ENCODE results near the gene DCUN1D4. TPM values are rescaled to one million over a fixed set of nuclear protein-coding genes. Genes with fewer than 3 reads are reported as not detected.
"Not testable (repeated sequence)": the region's sequence is repeated elsewhere in the genome, so short reads cannot be mapped to it uniquely, and the experiment has no call there.

DCUN1D4 gene
- total RNA-seq, 2 experiments from 2014 or later = 31.2 to 41.2 TPM

DNA sequence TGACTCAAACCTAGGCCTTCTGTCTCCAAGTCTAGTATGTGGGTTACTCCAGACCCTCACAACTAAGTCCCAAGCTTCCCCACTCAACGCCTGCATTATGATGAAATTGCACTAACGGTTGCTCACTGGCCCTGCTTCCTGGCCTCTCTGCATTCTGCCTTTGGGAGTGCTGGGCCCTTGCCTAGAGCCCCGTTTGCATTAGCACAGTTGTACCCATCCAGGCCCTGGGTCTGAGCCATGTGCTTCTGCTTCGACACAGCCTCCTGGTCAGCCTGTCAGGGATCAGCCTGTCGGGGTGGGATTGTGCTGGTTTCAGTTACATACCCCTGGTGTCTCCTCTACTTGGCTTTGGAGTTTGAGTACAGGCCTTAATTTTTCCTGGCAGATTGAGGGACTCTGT, 58.4 kb downstream of the DCUN1D4 start:
- Mint-ChIP-seq H3K36me3 (ENCODE audit: low read depth) (peaks cover 33% of the 10 kb centered on the region), H3K4me3 (no peak overlapping the region), H3K27me3 (no peaks in the 10 kb centered on the region), H3K27ac (no peak overlapping the region), H3K9me3 (ENCODE audit: low read depth) (no peaks in the 10 kb centered on the region), H3K4me1 (peaks cover 7% of the 10 kb centered on the region)
- intact Hi-C loops (cut with DNase I, micrococcal nuclease) = no loop called here
- POLR2A ChIA-PET = no interaction called here
- ATAC-seq (no peak), DNase-seq (no peak)
- CTCF ChIA-PET = no interaction called here

DNA sequence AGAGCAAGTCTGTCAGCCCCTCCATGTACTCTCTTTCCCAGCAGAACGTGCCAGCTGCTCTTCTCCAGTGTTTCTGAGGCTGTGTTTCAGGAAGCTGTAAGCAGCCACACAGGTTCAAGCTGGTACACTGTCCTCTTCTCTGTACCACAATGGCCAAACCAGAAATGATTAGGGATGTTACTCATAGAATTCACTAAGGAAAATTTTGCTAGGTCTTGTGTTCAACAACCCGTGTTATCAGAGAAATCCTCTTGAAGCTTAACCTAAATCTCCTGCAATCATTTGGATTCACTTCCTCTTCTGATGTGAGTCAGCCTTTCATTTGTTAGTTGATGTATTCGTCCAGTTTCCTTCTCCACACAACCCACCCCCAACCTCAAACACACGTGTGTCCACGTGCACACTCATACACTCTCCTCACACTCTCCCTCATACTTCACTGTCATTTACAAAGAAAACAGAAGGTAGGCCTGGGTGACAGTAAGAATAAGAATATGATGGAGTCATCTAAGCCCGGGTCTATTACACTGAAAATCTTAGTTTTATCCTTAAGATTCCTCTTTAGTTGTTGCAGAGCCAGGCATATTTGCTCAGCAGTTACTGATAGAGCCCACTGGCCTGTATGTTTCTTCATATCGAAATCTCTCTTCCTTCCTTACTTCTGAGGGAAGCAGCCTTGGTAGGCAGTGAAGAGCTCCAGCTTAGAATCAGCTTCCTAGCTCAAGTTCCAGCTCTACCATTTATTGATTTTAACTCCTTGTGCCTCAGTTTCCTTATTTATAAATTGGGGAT, 63.4 kb downstream of the DCUN1D4 start:
- ATAC-seq (peak; percentile 84), DNase-seq (peak; percentile 37)
- Mint-ChIP-seq H3K36me3 (ENCODE audit: low read depth) (peaks cover 49% of the 10 kb centered on the region), H3K9me3 (ENCODE audit: low read depth) (no peaks in the 10 kb centered on the region), H3K4me1 (peaks cover 8% of the 10 kb centered on the region), H3K27ac (no peak overlapping the region), H3K27me3 (no peaks in the 10 kb centered on the region), H3K4me3 (no peak overlapping the region)
- intact Hi-C loops (cut with DNase I, micrococcal nuclease) = no loop called here
- POLR2A ChIA-PET = no interaction called here
- CTCF ChIA-PET = interaction anchor here (1.2 to 3.1 kb wide), 2 partner anchors 11 to 16 kb away, joined by 4 to 12 read pairs; no protein-coding TSS in a partner anchor

DNA sequence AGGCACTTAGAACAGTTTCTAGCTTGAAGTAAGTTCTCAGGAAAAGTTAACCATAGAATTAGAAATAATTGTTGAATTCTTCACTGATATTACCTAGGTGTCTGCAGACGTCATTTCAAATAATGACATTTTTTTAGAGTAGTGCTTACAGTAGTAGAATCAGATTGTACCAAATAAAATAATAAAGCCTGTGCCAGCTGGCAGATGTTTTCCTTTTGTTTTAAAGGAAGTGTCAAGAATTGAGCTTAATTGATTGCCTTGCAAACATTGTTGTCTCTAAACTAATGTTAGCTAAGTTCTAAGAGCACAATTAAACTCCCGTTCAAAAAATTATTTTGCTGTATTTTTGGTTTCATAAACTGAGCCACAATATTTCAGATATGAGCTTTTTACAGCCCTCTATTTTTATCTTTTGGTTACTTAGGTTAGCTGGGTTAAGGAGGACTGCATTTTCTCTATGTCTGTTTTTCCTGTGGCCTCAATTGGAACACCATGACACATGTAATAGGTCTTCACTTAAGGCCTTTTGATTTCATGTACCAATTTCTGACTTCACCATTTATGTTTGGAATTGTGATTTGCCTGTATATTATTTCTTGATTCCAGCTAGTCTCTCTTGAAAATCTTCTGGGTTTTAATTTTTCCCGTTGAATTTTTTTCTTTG, 64.2 kb downstream of the DCUN1D4 start:
- Mint-ChIP-seq H3K4me3 (no peak overlapping the region), H3K27me3 (no peaks in the 10 kb centered on the region), H3K27ac (no peak overlapping the region), H3K36me3 (ENCODE audit: low read depth) (peaks cover 56% of the 10 kb centered on the region), H3K9me3 (ENCODE audit: low read depth) (no peaks in the 10 kb centered on the region), H3K4me1 (peaks cover 8% of the 10 kb centered on the region)
- DNase-seq (no peak), ATAC-seq (no peak)
- intact Hi-C loops (cut with DNase I, micrococcal nuclease) = no loop called here
- POLR2A ChIA-PET = no interaction called here
- CTCF ChIA-PET = interaction anchor here (1.2 to 3.1 kb wide), 2 partner anchors 12 to 17 kb away, joined by 4 to 12 read pairs; no protein-coding TSS in a partner anchor

DNA sequence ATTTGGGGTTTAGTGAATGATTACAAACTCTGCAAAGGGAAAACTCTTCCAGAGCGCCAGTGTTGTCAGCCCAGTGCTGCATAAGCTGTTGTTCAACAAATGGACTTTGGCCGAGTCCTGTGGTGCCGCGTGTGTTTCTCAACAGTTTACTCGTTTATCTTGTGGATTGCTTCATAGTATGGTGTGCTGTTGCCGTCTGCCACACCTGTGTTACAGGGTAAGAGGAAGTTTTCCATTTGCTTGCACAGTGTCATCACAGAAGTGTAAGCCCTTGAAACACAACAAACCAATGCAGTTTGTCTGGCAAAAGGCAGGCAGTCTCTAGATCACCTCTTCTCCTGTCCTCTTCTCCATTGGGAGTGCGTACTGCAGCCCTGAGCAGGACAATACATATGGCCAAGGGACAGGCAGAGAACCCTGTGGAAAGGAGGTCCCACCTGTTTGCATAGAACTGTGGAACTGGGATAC, 66.3 kb downstream of the DCUN1D4 start:
- intact Hi-C loops (cut with DNase I, micrococcal nuclease) = no loop called here
- Mint-ChIP-seq H3K4me1 (peaks cover 8% of the 10 kb centered on the region), H3K9me3 (ENCODE audit: low read depth) (no peaks in the 10 kb centered on the region), H3K36me3 (ENCODE audit: low read depth) (peaks cover 60% of the 10 kb centered on the region), H3K27me3 (no peaks in the 10 kb centered on the region), H3K4me3 (no peak overlapping the region), H3K27ac (no peak overlapping the region)
- DNase-seq = no peak
- ChIA-PET POLR2A (no interaction called here), CTCF (no interaction called here)
- ATAC-seq = no peak

DNA sequence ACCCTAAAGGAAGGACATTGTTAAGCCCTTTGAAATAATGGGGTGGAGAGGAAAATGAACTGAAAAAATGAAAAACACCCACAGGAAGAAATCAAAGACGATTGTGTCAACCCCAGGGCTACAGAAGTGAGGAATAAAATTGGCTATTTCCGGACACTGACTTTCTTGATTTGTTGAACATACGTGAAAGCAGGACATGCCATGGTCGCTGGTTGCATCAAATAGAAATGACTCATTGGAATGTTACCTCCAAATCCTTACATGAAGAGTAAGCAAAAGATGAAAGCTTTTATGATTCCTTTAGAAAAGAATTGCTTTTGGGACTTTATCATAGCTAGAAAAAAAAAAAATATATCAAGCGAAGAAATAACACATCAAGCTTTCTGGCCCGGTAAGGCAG, 75.3 kb downstream of the DCUN1D4 start:
- Mint-ChIP-seq H3K27me3 (no peaks in the 10 kb centered on the region), H3K4me3 (no peak overlapping the region), H3K27ac (no peak overlapping the region), H3K4me1 (no peaks in the 10 kb centered on the region), H3K9me3 (ENCODE audit: low read depth) (peaks cover 10% of the 10 kb centered on the region), H3K36me3 (ENCODE audit: low read depth) (peaks cover 35% of the 10 kb centered on the region)
- POLR2A ChIA-PET = no interaction called here
- DNase-seq (no peak), ATAC-seq (no peak)
- intact Hi-C loops (cut with DNase I, micrococcal nuclease) = no loop called here
- CTCF ChIA-PET = no interaction called here

DNA sequence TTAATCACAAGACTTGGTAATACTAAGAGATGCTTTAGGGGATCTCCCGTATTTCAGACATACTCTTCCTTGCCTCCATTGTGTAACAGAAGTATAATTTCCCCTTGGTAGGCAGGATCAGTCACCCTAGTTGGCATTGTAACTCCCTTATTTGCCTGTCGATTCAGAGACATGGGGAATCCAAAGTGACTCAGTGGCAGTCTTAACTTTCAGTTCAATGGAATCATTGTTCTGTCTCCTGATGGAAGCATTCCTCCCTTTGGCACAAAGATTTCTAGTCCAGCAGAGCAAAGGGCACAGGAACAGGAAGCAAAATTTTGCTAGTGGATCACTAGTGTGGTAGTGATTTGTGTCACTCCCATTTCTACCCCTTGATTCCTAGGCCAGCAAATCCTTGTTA, 80.4 kb downstream of the DCUN1D4 start:
- CTCF ChIA-PET = no interaction called here
- H3K9me3 Mint-ChIP-seq (ENCODE audit: low read depth) = peaks cover 10% of the 10 kb centered on the region
- ATAC-seq (no peak), DNase-seq (no peak)
- H3K4me3 Mint-ChIP-seq = no peak overlapping the region
- POLR2A ChIA-PET = no interaction called here
- H3K27ac Mint-ChIP-seq = no peak overlapping the region
- H3K27me3 Mint-ChIP-seq = no peaks in the 10 kb centered on the region
- intact Hi-C loops (cut with DNase I, micrococcal nuclease) = no loop called here
- no peaks in the 10 kb centered on the region for H3K4me1 Mint-ChIP-seq
- H3K36me3 Mint-ChIP-seq (ENCODE audit: low read depth) = no peaks in the 10 kb centered on the region

DNA sequence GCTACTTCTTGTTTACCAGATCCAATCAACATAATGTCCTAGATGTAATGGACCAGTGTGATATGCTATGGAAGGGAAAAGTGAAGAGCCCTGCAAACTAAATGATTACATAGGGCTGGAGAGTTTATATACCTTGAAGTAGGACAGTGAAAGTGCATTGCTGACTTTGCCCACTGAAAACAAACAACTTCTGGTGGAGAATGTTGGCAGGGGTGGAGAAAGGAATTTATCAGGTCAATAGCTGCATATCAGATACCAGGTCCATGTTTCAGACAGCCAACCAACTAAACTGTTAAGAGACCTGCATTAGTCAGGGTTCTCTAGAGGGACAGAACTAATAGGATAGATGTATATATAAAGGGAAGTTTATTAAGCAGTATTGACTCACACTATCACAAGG, 82.4 kb downstream of the DCUN1D4 start:
- ChIA-PET POLR2A (no interaction called here), CTCF (no interaction called here)
- intact Hi-C loops (cut with DNase I, micrococcal nuclease) = no loop called here
- no peak for DNase-seq
- H3K4me1 Mint-ChIP-seq = no peaks in the 10 kb centered on the region
- no peak for ATAC-seq
- H3K27me3 Mint-ChIP-seq = no peaks in the 10 kb centered on the region
- H3K4me3 Mint-ChIP-seq = no peak overlapping the region
- no peaks in the 10 kb centered on the region for H3K9me3 Mint-ChIP-seq (ENCODE audit: low read depth)
- no peaks in the 10 kb centered on the region for H3K36me3 Mint-ChIP-seq (ENCODE audit: low read depth)
- no peak overlapping the region for H3K27ac Mint-ChIP-seq

DNA sequence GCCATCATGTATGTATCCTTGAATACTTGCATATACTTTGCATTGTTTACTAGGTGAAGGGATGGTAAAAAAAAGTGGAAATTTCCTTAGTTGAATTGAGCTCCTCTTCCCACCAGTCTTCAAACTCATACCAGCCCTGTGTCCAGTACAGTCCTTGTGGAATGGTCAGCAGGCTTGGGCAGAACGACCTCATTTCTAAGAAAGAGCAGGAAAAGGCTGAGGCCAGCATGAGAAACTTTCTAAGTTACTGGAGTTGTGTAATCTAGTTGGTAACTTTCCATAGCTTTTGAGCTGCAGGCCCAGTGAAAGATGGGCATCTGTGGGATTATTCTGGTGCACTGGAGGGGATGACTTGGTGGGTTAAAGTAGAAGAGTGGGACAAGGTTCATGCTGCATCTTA, 87.6 kb downstream of the DCUN1D4 start:
- H3K27ac Mint-ChIP-seq = no peak overlapping the region
- ATAC-seq (no peak), DNase-seq (no peak)
- no peaks in the 10 kb centered on the region for H3K36me3 Mint-ChIP-seq (ENCODE audit: low read depth)
- intact Hi-C loops (cut with DNase I, micrococcal nuclease) = no loop called here
- no peaks in the 10 kb centered on the region for H3K4me1 Mint-ChIP-seq
- H3K9me3 Mint-ChIP-seq (ENCODE audit: low read depth) = no peaks in the 10 kb centered on the region
- no peak overlapping the region for H3K4me3 Mint-ChIP-seq
- ChIA-PET CTCF (no interaction called here), POLR2A (no interaction called here)
- H3K27me3 Mint-ChIP-seq = peaks cover 3% of the 10 kb centered on the region

DNA sequence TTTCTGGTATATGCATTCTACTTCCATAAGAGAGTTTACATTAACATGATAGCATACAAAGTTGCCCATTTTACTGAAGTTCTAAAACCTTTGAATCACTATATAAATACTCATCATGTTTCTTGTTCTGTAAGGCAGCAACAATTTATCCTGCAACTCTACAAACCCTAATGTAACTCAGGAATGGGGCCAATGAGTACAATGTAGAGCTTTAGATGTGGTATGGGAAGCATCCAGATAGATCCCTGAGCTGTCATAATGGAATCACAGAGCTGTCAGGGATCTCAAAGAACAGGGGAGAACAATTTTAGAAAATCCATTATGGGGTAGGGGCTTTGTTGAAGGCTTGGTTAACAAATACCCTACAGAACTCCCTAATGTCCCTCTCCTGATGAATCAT, 88.5 kb downstream of the DCUN1D4 start:
- DNase-seq (no peak), ATAC-seq (no peak)
- H3K27ac Mint-ChIP-seq = no peak overlapping the region
- H3K4me3 Mint-ChIP-seq = no peak overlapping the region
- H3K36me3 Mint-ChIP-seq (ENCODE audit: low read depth) = no peaks in the 10 kb centered on the region
- peaks cover 3% of the 10 kb centered on the region for H3K27me3 Mint-ChIP-seq
- H3K9me3 Mint-ChIP-seq (ENCODE audit: low read depth) = no peaks in the 10 kb centered on the region
- ChIA-PET CTCF (no interaction called here), POLR2A (no interaction called here)
- intact Hi-C loops (cut with DNase I, micrococcal nuclease) = no loop called here
- no peaks in the 10 kb centered on the region for H3K4me1 Mint-ChIP-seq

DNA sequence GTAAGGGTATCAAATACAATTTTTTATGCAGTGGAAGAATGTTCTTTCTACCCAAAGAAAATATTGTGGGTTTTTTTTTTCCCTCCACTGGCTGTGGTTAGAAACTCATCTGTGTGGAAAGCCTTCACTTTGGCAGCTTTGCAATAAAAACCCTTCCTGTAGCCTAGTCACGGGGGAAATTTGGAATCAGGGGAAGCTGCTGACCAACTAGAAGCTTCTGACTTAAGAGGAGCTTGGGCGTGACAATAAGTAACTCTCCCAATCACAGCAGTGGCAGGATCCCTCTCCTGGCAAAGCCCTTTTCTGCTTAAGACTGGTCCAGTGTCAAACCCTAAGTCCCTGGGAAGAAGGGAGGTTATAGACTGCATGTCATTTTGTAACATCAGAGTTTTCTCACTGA, 89.3 kb downstream of the DCUN1D4 start:
- ChIA-PET CTCF (no interaction called here), POLR2A (no interaction called here)
- H3K4me1 Mint-ChIP-seq = no peaks in the 10 kb centered on the region
- no peaks in the 10 kb centered on the region for H3K36me3 Mint-ChIP-seq (ENCODE audit: low read depth)
- H3K27me3 Mint-ChIP-seq = peaks cover 3% of the 10 kb centered on the region
- intact Hi-C loops (cut with DNase I, micrococcal nuclease) = no loop called here
- no peak overlapping the region for H3K27ac Mint-ChIP-seq
- H3K4me3 Mint-ChIP-seq = no peak overlapping the region
- DNase-seq (no peak), ATAC-seq (no peak)
- no peaks in the 10 kb centered on the region for H3K9me3 Mint-ChIP-seq (ENCODE audit: low read depth)

DNA sequence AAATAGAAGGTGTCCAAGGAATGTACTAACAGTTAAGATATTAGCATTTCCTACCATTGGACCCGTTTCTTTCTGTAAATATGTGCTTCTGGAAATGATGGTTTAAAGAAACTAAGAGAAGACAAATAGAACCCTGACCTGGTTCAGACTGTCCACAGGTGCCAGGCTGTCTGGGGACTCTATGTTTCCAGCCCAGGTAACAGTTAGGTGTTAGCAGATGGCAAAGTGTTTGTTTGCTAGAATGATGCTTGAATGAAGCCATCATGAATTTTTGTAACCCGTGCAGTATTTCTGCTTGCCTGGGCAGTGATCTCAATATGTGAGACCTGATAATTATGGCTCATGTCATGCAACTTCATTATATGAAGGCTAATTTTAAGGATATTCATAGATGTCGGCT, 89.7 kb downstream of the DCUN1D4 start:
- intact Hi-C loops (cut with DNase I, micrococcal nuclease) = no loop called here
- DNase-seq = no peak
- ChIA-PET POLR2A (no interaction called here), CTCF (no interaction called here)
- Mint-ChIP-seq H3K27ac (no peak overlapping the region), H3K4me1 (no peaks in the 10 kb centered on the region), H3K27me3 (peaks cover 3% of the 10 kb centered on the region), H3K36me3 (ENCODE audit: low read depth) (no peaks in the 10 kb centered on the region), H3K9me3 (ENCODE audit: low read depth) (no peaks in the 10 kb centered on the region), H3K4me3 (no peak overlapping the region)
- ATAC-seq = no peak

DNA sequence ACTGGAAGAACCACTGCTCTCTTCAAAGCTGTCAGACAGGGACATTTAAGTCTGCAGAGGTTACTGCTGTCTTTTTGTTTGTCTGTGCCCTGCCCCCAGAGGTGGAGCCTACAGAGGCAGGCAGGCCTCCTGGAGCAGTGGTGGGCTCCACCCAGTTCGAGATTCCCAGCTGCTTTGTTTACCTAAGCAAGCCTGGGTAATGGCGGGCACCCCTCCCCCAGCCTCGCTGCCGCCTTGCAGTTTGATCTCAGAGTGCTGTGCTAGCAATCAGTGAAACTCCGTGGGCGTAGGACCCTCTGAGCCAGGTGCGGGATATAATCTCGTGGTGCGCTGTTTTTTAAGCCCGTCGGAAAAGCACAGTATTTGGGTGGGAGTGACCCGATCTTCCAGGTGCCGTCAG, 97.5 kb downstream of the DCUN1D4 start:
- POLR2A ChIA-PET; ATAC-seq; H3K9me3 Mint-ChIP-seq (ENCODE audit: low read depth); DNase-seq; H3K4me1 Mint-ChIP-seq; intact Hi-C loops (cut with DNase I, micrococcal nuclease); H3K4me3 Mint-ChIP-seq; H3K36me3 Mint-ChIP-seq (ENCODE audit: low read depth); CTCF ChIA-PET; H3K27me3 Mint-ChIP-seq; H3K27ac Mint-ChIP-seq: not testable (repeated sequence)
